Measurements from ENCODE around the gene ABRAXAS1. TPM values are rescaled to one million over a fixed set of nuclear protein-coding genes. Genes with fewer than 3 reads are reported as not detected.
"Not testable (repeated sequence)": the region's sequence is repeated elsewhere in the genome, so short reads cannot be mapped to it uniquely, and the experiment has no call there.

Gene ABRAXAS1
- total and polyA plus RNA-seq, 4 donors, result 10.0 to 20.2 (median 10.2) TPM

- WGBS (ENCODE audit: insufficient coverage), result 95% methylated on average over 3 of the region's 3 CpGs
- not testable (repeated sequence) for DNase-seq (ENCODE audit: low read depth in 4 of 6, low spot score in 6 of 6); H3K27ac ChIP-seq (ENCODE audit: low read depth, low read length); H3K27me3 ChIP-seq (ENCODE audit: control insufficient read depth, insufficient read depth, low read length); H3K36me3 ChIP-seq (ENCODE audit: control insufficient read depth, insufficient read depth, low read length); H3K9me3 ChIP-seq (ENCODE audit: control insufficient read depth, insufficient read depth, low read length); H3K4me1 ChIP-seq (ENCODE audit: control insufficient read depth, insufficient read depth, low read length); H3K4me3 ChIP-seq (ENCODE audit: low read depth, low read length)
Observed at GRCh38 chr4:83501671-83502070, 16.8 kb upstream of the ABRAXAS1 start.

- no CpG with 5 or more reads among the region's 1 CpG for WGBS (ENCODE audit: insufficient coverage)
- no peaks in the 10 kb centered on the region for H3K27me3 ChIP-seq (ENCODE audit: control insufficient read depth, insufficient read depth, low read length)
- no peak overlapping the region for H3K4me3 ChIP-seq (ENCODE audit: low read depth, low read length)
- no peaks in the 10 kb centered on the region for H3K9me3 ChIP-seq (ENCODE audit: control insufficient read depth, insufficient read depth, low read length)
- no peaks in the 10 kb centered on the region for H3K4me1 ChIP-seq (ENCODE audit: control insufficient read depth, insufficient read depth, low read length)
- H3K27ac ChIP-seq (ENCODE audit: low read depth, low read length), result no peak overlapping the region
- DNase-seq (ENCODE audit: low read depth in 4 of 6, low spot score in 6 of 6), result no peak
- no peaks in the 10 kb centered on the region for H3K36me3 ChIP-seq (ENCODE audit: control insufficient read depth, insufficient read depth, low read length)
Observed at GRCh38 chr4:83498187-83498586, 13.3 kb upstream of the ABRAXAS1 start.

GRCh38 chr4:83496085-83496917 lies 11.4 kb upstream of the ABRAXAS1 start:
- H3K27ac ChIP-seq (ENCODE audit: low read depth, low read length); H3K36me3 ChIP-seq (ENCODE audit: control insufficient read depth, insufficient read depth, low read length); H3K4me1 ChIP-seq (ENCODE audit: control insufficient read depth, insufficient read depth, low read length); H3K4me3 ChIP-seq (ENCODE audit: low read depth, low read length); H3K9me3 ChIP-seq (ENCODE audit: control insufficient read depth, insufficient read depth, low read length); H3K27me3 ChIP-seq (ENCODE audit: control insufficient read depth, insufficient read depth, low read length): not testable (repeated sequence)
- 61% methylated on average over 5 of the region's 8 CpGs for WGBS (ENCODE audit: insufficient coverage)
- peak in 1 of 6 donors; percentile 18 for DNase-seq (ENCODE audit: low read depth in 4 of 6, low spot score in 6 of 6)

GRCh38 chr4:83490876-83491450 lies 6.1 kb upstream of the ABRAXAS1 start:
- DNase-seq (ENCODE audit: low read depth in 4 of 6, low spot score in 6 of 6), result peak in 2 of 6 donors; percentile 9 to 14
- no CpG with 5 or more reads among the region's 1 CpG for WGBS (ENCODE audit: insufficient coverage)
- no peak overlapping the region for H3K4me3 ChIP-seq (ENCODE audit: low read depth, low read length)
- H3K27ac ChIP-seq (ENCODE audit: low read depth, low read length), result no peak overlapping the region
- no peaks in the 10 kb centered on the region for H3K9me3 ChIP-seq (ENCODE audit: control insufficient read depth, insufficient read depth, low read length)
- no peaks in the 10 kb centered on the region for H3K27me3 ChIP-seq (ENCODE audit: control insufficient read depth, insufficient read depth, low read length)
- no peaks in the 10 kb centered on the region for H3K36me3 ChIP-seq (ENCODE audit: control insufficient read depth, insufficient read depth, low read length)
- H3K4me1 ChIP-seq (ENCODE audit: control insufficient read depth, insufficient read depth, low read length), result no peaks in the 10 kb centered on the region

GRCh38 chr4:83489711-83490326 lies 4.9 kb upstream of the ABRAXAS1 start:
- DNase-seq (ENCODE audit: low read depth in 4 of 6, low spot score in 6 of 6), result peak in 1 of 6 donors; percentile 1
- no peaks in the 10 kb centered on the region for H3K36me3 ChIP-seq (ENCODE audit: control insufficient read depth, insufficient read depth, low read length)
- no peak overlapping the region for H3K27ac ChIP-seq (ENCODE audit: low read depth, low read length)
- no peaks in the 10 kb centered on the region for H3K9me3 ChIP-seq (ENCODE audit: control insufficient read depth, insufficient read depth, low read length)
- no peaks in the 10 kb centered on the region for H3K4me1 ChIP-seq (ENCODE audit: control insufficient read depth, insufficient read depth, low read length)
- no peaks in the 10 kb centered on the region for H3K27me3 ChIP-seq (ENCODE audit: control insufficient read depth, insufficient read depth, low read length)
- WGBS (ENCODE audit: insufficient coverage), result 38% methylated on average over 1 of the region's 1 CpG
- no peak overlapping the region for H3K4me3 ChIP-seq (ENCODE audit: low read depth, low read length)

GRCh38 chr4:83486457-83487129 lies 1.7 kb upstream of the ABRAXAS1 start:
- H3K4me3 ChIP-seq (ENCODE audit: low read depth, low read length), result no peak overlapping the region
- H3K36me3 ChIP-seq (ENCODE audit: control insufficient read depth, insufficient read depth, low read length), result no peaks in the 10 kb centered on the region
- DNase-seq (ENCODE audit: low read depth in 4 of 6, low spot score in 6 of 6), result no peak
- 67% methylated on average over 2 of the region's 3 CpGs for WGBS (ENCODE audit: insufficient coverage)
- no peaks in the 10 kb centered on the region for H3K9me3 ChIP-seq (ENCODE audit: control insufficient read depth, insufficient read depth, low read length)
- no peaks in the 10 kb centered on the region for H3K27me3 ChIP-seq (ENCODE audit: control insufficient read depth, insufficient read depth, low read length)
- H3K27ac ChIP-seq (ENCODE audit: low read depth, low read length), result no peak overlapping the region
- H3K4me1 ChIP-seq (ENCODE audit: control insufficient read depth, insufficient read depth, low read length), result peaks cover 6% of the 10 kb centered on the region

- no CpG with 5 or more reads among the region's 2 CpGs for WGBS (ENCODE audit: insufficient coverage)
- H3K4me1 ChIP-seq (ENCODE audit: control insufficient read depth, insufficient read depth, low read length), result no peaks in the 10 kb centered on the region
- no peak overlapping the region for H3K4me3 ChIP-seq (ENCODE audit: low read depth, low read length)
- no peaks in the 10 kb centered on the region for H3K27me3 ChIP-seq (ENCODE audit: control insufficient read depth, insufficient read depth, low read length)
- no peak overlapping the region for H3K27ac ChIP-seq (ENCODE audit: low read depth, low read length)
- H3K9me3 ChIP-seq (ENCODE audit: control insufficient read depth, insufficient read depth, low read length), result no peaks in the 10 kb centered on the region
- no peak for DNase-seq (ENCODE audit: low read depth in 4 of 6, low spot score in 6 of 6)
- H3K36me3 ChIP-seq (ENCODE audit: control insufficient read depth, insufficient read depth, low read length), result peaks cover 5% of the 10 kb centered on the region
Observed at GRCh38 chr4:83473966-83474365, 10.9 kb downstream of the ABRAXAS1 start.

GRCh38 chr4:83473423-83473822 lies 11.5 kb downstream of the ABRAXAS1 start:
- H3K4me3 ChIP-seq (ENCODE audit: low read depth, low read length), result no peak overlapping the region
- no peaks in the 10 kb centered on the region for H3K27me3 ChIP-seq (ENCODE audit: control insufficient read depth, insufficient read depth, low read length)

GRCh38 chr4:83456184-83456501 lies 28.8 kb downstream of the ABRAXAS1 start:
- Histone ChIP-seq H3K27me3 (ENCODE audit: control insufficient read depth, insufficient read depth, low read length) (no peaks in the 10 kb centered on the region), H3K4me3 (ENCODE audit: low read depth, low read length) (peak overlapping the region; percentile 98), H3K36me3 (ENCODE audit: control insufficient read depth, insufficient read depth, low read length) (peaks cover 12% of the 10 kb centered on the region), H3K9me3 (ENCODE audit: control insufficient read depth, insufficient read depth, low read length) (no peaks in the 10 kb centered on the region), H3K27ac (ENCODE audit: low read depth, low read length) (peak overlapping the region; percentile 97), H3K4me1 (ENCODE audit: control insufficient read depth, insufficient read depth, low read length) (peaks cover 7% of the 10 kb centered on the region)
- WGBS (ENCODE audit: insufficient coverage), result 0% methylated on average over 1 of the region's 7 CpGs
- DNase-seq (ENCODE audit: low read depth in 4 of 6, low spot score in 6 of 6), result no peak

More at GRCh38 chr4:83473423-83473822, 11.5 kb downstream of the ABRAXAS1 start:
- no peaks in the 10 kb centered on the region for H3K4me1 ChIP-seq (ENCODE audit: control insufficient read depth, insufficient read depth, low read length)
- H3K9me3 ChIP-seq (ENCODE audit: control insufficient read depth, insufficient read depth, low read length), result no peaks in the 10 kb centered on the region
- no CpG with 5 or more reads among the region's 4 CpGs for WGBS (ENCODE audit: insufficient coverage)
- H3K36me3 ChIP-seq (ENCODE audit: control insufficient read depth, insufficient read depth, low read length), result peaks cover 5% of the 10 kb centered on the region
- DNase-seq (ENCODE audit: low read depth in 4 of 6, low spot score in 6 of 6), result no peak
- H3K27ac ChIP-seq (ENCODE audit: low read depth, low read length), result no peak overlapping the region
